Testis (tissue), 2 donors: ENCODE results near the gene FKBP2.

Source experiments
- POLR2A ChIP-seq: fragments of 450-650 bp; IDR thresholded peaks from one replicate; pipeline ENCODE4 v1.6.1; 2017; ENCODE audit warnings: antibody characterized with exemption, mild to moderate bottlenecking, moderate library complexity
- TF ChIP-seq, protein P1 (sequence below), 3 experiments: fragments of 450-650 bp in 2 of 3; fragments of 200-600 bp in 1 of 3; sonication (generic) in 1 of 3; IDR thresholded peaks; one replicate each; pipeline ENCODE4 v1.5.1; 2016 to 2019; ENCODE audit warnings: antibody characterized with exemption in 3 of 3, mild to moderate bottlenecking in 2 of 3, moderate library complexity in 1 of 3

DNA sequence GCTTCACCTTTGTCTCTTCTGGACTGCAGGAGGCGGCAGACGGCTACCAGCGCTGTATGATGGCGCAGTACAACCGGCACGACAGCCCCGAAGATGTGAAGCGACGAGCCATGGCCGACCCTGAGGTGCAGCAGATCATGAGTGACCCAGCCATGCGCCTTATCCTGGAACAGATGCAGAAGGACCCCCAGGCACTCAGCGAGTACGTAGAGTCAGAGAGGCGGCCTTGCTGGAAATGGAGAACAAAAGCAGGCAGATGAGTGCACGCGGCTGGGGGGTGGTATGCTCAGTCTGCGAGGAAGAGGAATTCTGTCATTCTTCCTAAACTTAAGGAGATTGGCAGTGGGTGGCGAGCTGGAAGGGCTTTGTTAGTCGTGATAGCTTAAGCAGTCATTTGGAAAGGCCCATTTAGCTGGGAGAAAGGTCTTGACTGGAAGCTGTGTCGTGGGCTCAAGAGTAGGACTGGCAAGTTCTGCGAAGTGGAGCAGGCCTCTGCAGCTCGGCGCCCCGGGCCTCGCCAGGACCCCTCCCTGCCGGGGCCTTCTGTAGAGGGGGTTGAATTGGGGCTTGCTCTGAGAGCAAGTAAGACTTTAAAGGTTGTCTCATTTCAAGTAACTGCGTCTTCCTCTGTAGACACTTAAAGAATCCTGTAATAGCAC lies 37.3 kb upstream of the FKBP2 start:
- TF ChIP-seq, protein P1, sequence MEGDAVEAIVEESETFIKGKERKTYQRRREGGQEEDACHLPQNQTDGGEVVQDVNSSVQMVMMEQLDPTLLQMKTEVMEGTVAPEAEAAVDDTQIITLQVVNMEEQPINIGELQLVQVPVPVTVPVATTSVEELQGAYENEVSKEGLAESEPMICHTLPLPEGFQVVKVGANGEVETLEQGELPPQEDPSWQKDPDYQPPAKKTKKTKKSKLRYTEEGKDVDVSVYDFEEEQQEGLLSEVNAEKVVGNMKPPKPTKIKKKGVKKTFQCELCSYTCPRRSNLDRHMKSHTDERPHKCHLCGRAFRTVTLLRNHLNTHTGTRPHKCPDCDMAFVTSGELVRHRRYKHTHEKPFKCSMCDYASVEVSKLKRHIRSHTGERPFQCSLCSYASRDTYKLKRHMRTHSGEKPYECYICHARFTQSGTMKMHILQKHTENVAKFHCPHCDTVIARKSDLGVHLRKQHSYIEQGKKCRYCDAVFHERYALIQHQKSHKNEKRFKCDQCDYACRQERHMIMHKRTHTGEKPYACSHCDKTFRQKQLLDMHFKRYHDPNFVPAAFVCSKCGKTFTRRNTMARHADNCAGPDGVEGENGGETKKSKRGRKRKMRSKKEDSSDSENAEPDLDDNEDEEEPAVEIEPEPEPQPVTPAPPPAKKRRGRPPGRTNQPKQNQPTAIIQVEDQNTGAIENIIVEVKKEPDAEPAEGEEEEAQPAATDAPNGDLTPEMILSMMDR (IDR thresholded peaks at IDR 0.05), result no peak
- TF ChIP-seq POLR2A, result no peak
